GM12891 (cell line): ENCODE results near the gene ADAMTS3.

Source experiments
- DNase-seq: peaks from one replicate; pipeline ENCODE4 v3.0.0; 2011; ENCODE audit warnings: low spot score; ENCODE audit not compliant: insufficient read length
- FAIRE-seq: peaks from 2 replicates; lab custom pipeline; 2011; peaks lifted over from hg19 to GRCh38; lab: Jason Lieb, UNC
- PAX5 ChIP-seq: IDR thresholded peaks from 2 replicates; pipeline ENCODE4 v1.6.1; 2011; ENCODE audit warnings: low read length, moderate library complexity, mild to moderate bottlenecking; ENCODE audit not compliant: insufficient read depth, severe bottlenecking
- POLR2A ChIP-seq: IDR thresholded peaks from 2 replicates; pipeline ENCODE4 v1.6.1; 2011; ENCODE audit warnings: low read depth, low read length, control low read depth
- POLR2AphosphoS5 ChIP-seq: IDR thresholded peaks from 2 replicates; pipeline ENCODE4 v1.6.1; 2011; ENCODE audit warnings: low read depth, low read length, control low read depth
- POU2F2 ChIP-seq: IDR thresholded peaks from 2 replicates; pipeline ENCODE4 v1.6.1; 2011; ENCODE audit warnings: low read depth, mild to moderate bottlenecking, control low read depth, low read length, moderate library complexity
- SPI1 ChIP-seq: IDR thresholded peaks from 2 replicates; pipeline ENCODE4 v1.6.1; 2011; ENCODE audit warnings: low read depth, low read length, control low read depth
- TAF1 ChIP-seq: IDR thresholded peaks from 2 replicates; pipeline ENCODE4 v1.6.1; 2011; ENCODE audit warnings: low read depth, low read length, control low read depth

ADAMTS3 gene

DNA sequence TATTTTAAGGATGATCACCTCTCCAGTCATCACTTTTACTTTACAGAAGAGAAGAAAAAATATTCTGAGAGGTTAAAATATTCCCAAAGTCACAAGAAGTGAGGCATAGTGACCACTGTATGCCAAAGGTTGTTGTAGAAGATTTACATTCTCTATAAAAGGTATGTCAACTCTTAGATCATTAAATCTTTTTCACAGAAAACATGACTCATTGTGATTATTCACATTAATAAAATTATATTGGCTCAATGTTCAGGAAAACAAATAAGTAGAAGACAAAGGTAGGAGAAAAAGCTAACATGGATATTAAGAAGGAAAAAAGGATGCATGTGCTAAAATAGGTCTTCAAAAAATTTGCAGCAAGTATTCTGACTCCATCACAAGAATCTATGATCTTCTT lies 82.0 kb downstream of the ADAMTS3 start:
- DNase-seq: no peak
- TF ChIP-seq SPI1 (no peak), POLR2AphosphoS5 (no peak), TAF1 (no peak), POU2F2 (no peak), PAX5 (no peak), POLR2A (no peak)
- no peak for FAIRE-seq

- no peak for DNase-seq
- TF ChIP-seq SPI1: no peak
- FAIRE-seq: no peak
These were observed 84.0 kb downstream of the ADAMTS3 start for GRCh38 chr4:72484981-72485380.

- no peak for FAIRE-seq
These were observed 95.6 kb downstream of the ADAMTS3 start for GRCh38 chr4:72473434-72473900.

GRCh38 chr4:72471816-72472215 lies 97.2 kb downstream of the ADAMTS3 start:
- no peak for DNase-seq
- FAIRE-seq: no peak
- TF ChIP-seq POU2F2 (no peak), SPI1 (no peak), PAX5 (no peak), POLR2A (no peak), POLR2AphosphoS5 (no peak), TAF1 (no peak)

More at GRCh38 chr4:72473434-72473900, 95.6 kb downstream of the ADAMTS3 start:
- no peak for DNase-seq
- no peak for TF ChIP-seq POLR2AphosphoS5
- no peak for TF ChIP-seq SPI1
- no peak for TF ChIP-seq POLR2A
- TF ChIP-seq PAX5: no peak
- TF ChIP-seq TAF1: no peak
- TF ChIP-seq POU2F2: no peak

DNA sequence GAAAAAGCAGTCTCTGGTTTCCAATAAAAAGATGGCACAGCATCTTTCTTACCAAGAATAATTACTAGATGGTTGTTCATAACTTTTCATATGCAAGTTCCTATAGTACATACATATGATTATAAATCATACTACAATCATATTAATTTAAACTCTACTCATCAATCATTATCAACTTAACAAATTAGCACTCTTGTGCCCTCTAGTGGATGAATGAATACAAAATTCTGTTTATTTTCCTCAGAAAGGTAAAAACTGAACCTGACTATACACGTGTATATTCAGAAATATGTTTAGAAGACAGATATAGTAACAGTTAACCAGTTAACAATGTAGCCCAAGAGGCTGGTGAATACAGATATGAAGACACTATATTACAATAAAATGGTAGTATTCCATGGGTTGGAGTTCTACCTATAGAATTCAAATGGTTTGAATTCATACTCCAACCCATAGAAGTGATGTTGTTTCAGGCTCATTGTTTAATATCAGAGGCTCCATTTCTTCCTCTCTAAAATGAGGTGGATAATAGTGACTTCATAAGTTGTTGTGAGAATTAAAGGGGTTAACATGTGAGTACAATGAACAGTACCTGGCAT lies 100.0 kb downstream of the ADAMTS3 start:
- FAIRE-seq (no peak), DNase-seq (no peak)
- TF ChIP-seq POLR2AphosphoS5: no peak

GRCh38 chr4:72467633-72468032 lies 101.4 kb downstream of the ADAMTS3 start:
- FAIRE-seq (no peak), DNase-seq (no peak)
- no peak for TF ChIP-seq POLR2A
- no peak for TF ChIP-seq POU2F2
- no peak for TF ChIP-seq TAF1

GRCh38 chr4:72463724-72464123 lies 105.3 kb downstream of the ADAMTS3 start:
- FAIRE-seq (no peak), DNase-seq (no peak)
- TF ChIP-seq PAX5 (no peak), POU2F2 (no peak), POLR2A (no peak), TAF1 (no peak), SPI1 (no peak), POLR2AphosphoS5 (no peak)

DNA sequence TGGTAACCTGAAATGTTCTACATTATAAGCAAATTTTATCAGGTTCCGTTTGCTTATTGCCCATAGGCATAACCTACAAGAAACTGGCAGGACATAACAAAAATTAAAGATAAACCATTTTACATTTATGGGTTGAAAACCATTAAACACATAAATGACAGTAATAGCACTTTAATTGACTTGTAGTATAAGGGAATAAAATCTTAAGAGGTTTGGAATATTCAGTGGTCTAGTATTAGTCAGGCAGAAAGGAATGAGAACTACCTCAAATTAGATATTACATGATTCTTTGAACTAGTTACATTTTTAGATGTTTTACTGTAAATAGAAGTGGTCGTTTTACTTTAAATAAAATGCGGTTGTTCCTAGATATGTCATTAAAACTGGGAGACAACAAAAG lies 111.9 kb downstream of the ADAMTS3 start:
- DNase-seq: no peak
- no peak for FAIRE-seq
- TF ChIP-seq POLR2AphosphoS5: no peak
- no peak for TF ChIP-seq POU2F2
- no peak for TF ChIP-seq SPI1
- no peak for TF ChIP-seq POLR2A
- TF ChIP-seq TAF1: no peak
- no peak for TF ChIP-seq PAX5

GRCh38 chr4:72451349-72451748 lies 117.7 kb downstream of the ADAMTS3 start:
- TF ChIP-seq TAF1: no peak
- TF ChIP-seq PAX5: no peak
- no peak for TF ChIP-seq POLR2AphosphoS5
- no peak for TF ChIP-seq SPI1
- no peak for TF ChIP-seq POLR2A
- TF ChIP-seq POU2F2: no peak
- no peak for FAIRE-seq

GRCh38 chr4:72449705-72450104 lies 119.3 kb downstream of the ADAMTS3 start:
- no peak for DNase-seq
- FAIRE-seq: no peak
- TF ChIP-seq PAX5 (no peak), TAF1 (no peak), POLR2AphosphoS5 (no peak), POU2F2 (no peak)

More at GRCh38 chr4:72451349-72451748, 117.7 kb downstream of the ADAMTS3 start:
- DNase-seq: no peak
